Measurements from ENCODE around the gene CATSPERD. TPM values are rescaled to one million over a fixed set of nuclear protein-coding genes. Genes with fewer than 3 reads are reported as not detected.

CATSPERD gene
- total and polyA plus RNA-seq, 9 donors, result 0.67 to 4.5 TPM; not detected in 7

- 28 to 44% (median 36%) methylated on average over 6 of the region's 6 CpGs for WGBS, 3 donors
- intact Hi-C loops (cut with DNase I), result loop anchor here in 1 of 4 donors (10.0 kb wide), 1 partner anchor 89 kb away; no protein-coding TSS in a partner anchor
- TF ChIP-seq POLR2A (IDR thresholded peaks at IDR 0.05), result no peak
- TF ChIP-seq CTCF (IDR thresholded peaks at IDR 0.05), result no peak
- no peak for TF ChIP-seq EP300 (IDR thresholded peaks at IDR 0.05)
- no peaks in the 10 kb centered on the region for H3K27me3 ChIP-seq
- no peaks in the 10 kb centered on the region for H3K36me3 ChIP-seq
- no peak overlapping the region for H3K4me3 ChIP-seq
- no peak for DNase-seq
- no peak overlapping the region for H3K27ac ChIP-seq
- H3K4me1 ChIP-seq (ENCODE audit: insufficient read depth), result peaks cover 2% of the 10 kb centered on the region
- H3K9me3 ChIP-seq, result no peaks in the 10 kb centered on the region
Observed at GRCh38 chr19:5806133-5806489, 85.7 kb downstream of the CATSPERD start.

GRCh38 chr19:5806905-5807304 is 86.5 kb downstream of the CATSPERD start:
- Histone ChIP-seq H3K9me3 (no peaks in the 10 kb centered on the region), H3K4me3 (no peak overlapping the region), H3K27me3 (no peaks in the 10 kb centered on the region), H3K27ac (no peak overlapping the region), H3K4me1 (ENCODE audit: insufficient read depth) (peaks cover 2% of the 10 kb centered on the region), H3K36me3 (no peaks in the 10 kb centered on the region)
- TF ChIP-seq POLR2A (IDR thresholded peaks at IDR 0.05), result no peak
- TF ChIP-seq EP300 (IDR thresholded peaks at IDR 0.05), result no peak
- TF ChIP-seq CTCF (IDR thresholded peaks at IDR 0.05), result no peak
- no peak for DNase-seq
- intact Hi-C loops (cut with DNase I), result loop anchor here in 1 of 4 donors (10.0 kb wide), 1 partner anchor 88 kb away; no protein-coding TSS in a partner anchor
- 85 to 90% (median 88%) methylated on average over 5 of the region's 5 CpGs for WGBS, 3 donors

- Histone ChIP-seq H3K27ac (no peak overlapping the region), H3K27me3 (no peaks in the 10 kb centered on the region), H3K4me1 (ENCODE audit: insufficient read depth) (peaks cover 2% of the 10 kb centered on the region), H3K4me3 (no peak overlapping the region), H3K36me3 (no peaks in the 10 kb centered on the region), H3K9me3 (no peaks in the 10 kb centered on the region)
- no peak for TF ChIP-seq POLR2A (IDR thresholded peaks at IDR 0.05)
- TF ChIP-seq EP300 (IDR thresholded peaks at IDR 0.05), result no peak
- TF ChIP-seq CTCF (IDR thresholded peaks at IDR 0.05), result no peak
- DNase-seq, result no peak
- 82 to 89% (median 83%) methylated on average over 19 to 21 of the region's 21 CpGs for WGBS, 3 donors
- intact Hi-C loops (cut with DNase I), result loop anchor here in 1 of 4 donors (10.0 kb wide), 1 partner anchor 87 kb away; no protein-coding TSS in a partner anchor
Observed at GRCh38 chr19:5808120-5808816, 87.8 kb downstream of the CATSPERD start.

GRCh38 chr19:5809053-5809452 is 88.6 kb downstream of the CATSPERD start:
- no peaks in the 10 kb centered on the region for H3K9me3 ChIP-seq
- intact Hi-C loops (cut with DNase I), result loop anchor here in 1 of 4 donors (10.0 kb wide), 1 partner anchor 86 kb away; no protein-coding TSS in a partner anchor
- 86 to 90% (median 87%) methylated on average over 9 of the region's 9 CpGs for WGBS, 3 donors
- no peak overlapping the region for H3K4me3 ChIP-seq
- DNase-seq, result no peak
- no peak overlapping the region for H3K27ac ChIP-seq
- H3K27me3 ChIP-seq, result no peaks in the 10 kb centered on the region
- TF ChIP-seq EP300 (IDR thresholded peaks at IDR 0.05) (no peak), POLR2A (IDR thresholded peaks at IDR 0.05) (no peak), CTCF (IDR thresholded peaks at IDR 0.05) (no peak)
- H3K36me3 ChIP-seq, result no peaks in the 10 kb centered on the region
- no peaks in the 10 kb centered on the region for H3K4me1 ChIP-seq (ENCODE audit: insufficient read depth)

Data from ovary (tissue), 9 donors.